HG03460 (cell line): ENCODE data around the gene C10orf120.

Source experiments
- ATAC-seq: cut with Tn5 transposase; IDR thresholded peaks from one replicate; pipeline ENCODE4 v1.9.1; 2021; ENCODE audit not compliant: unreplicated experiment

Gene C10orf120

DNA sequence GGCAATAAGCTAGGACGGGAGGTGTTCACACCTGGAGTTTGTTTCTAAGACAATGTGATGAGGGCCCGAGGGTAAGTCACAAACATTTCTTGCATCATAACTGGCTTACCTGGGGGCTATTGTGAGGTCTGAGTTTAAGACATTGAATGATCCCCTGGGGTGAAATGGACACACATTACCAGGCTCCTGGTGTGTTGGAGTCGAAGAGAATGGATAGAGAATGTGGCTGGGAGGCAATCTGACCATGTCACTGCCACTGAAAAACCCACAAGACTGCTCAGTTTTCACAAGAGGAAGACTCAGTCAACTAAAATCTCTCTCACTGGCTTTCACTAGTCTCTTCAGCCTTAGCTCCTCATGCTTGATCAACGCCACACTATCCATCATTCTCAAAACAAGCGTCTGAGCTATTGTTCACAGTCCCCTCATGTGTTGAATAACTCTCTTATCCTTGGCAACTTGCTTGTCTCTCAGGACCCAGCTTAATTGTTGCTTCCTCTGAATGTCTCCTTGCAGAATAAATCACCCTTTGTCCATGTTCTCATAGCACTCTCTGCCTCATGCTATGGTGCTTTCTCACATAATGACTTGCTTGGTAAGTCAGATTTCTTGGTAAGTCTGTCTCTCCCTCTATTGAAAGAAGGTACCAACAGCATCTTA, at the start of gene C10orf120:
Gene C10orf120 (minus strand): TSS at position 51 of the 660 bp plus-strand sequence. CDS start 56 bp downstream, outside the sequence.
- ATAC-seq, result no peak

GRCh38 chr10:122748496-122748895, 48.9 kb upstream of the C10orf120 start:
- no peak for ATAC-seq

DNA sequence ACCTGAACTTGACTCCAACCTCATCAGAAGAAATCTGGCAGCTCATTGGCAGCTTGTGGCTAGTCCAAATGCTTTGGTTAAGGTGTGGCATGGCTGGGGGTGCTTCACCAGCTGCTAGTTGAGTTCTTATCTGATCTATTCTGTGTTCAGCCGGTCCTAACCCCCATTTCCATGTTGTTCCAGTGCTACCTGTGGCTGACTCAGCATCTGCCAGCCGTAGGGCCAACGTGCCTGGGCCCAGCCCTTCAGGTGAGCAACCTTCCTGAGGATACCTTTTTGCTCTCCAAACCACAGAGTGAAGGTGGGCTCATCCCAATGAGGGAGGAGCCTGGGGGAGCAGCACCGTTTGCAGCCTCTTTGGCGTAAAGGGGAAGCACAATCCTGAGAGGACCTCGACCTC, 46.8 kb upstream of the C10orf120 start:
- ATAC-seq, result no peak

- no peak for ATAC-seq
Observed at GRCh38 chr10:122744257-122744656, 44.6 kb upstream of the C10orf120 start.

- no peak for ATAC-seq
Observed at GRCh38 chr10:122740640-122741039, 41.0 kb upstream of the C10orf120 start.

GRCh38 chr10:122738031-122738430, 38.4 kb upstream of the C10orf120 start:
- no peak for ATAC-seq

GRCh38 chr10:122733931-122734665, 34.5 kb upstream of the C10orf120 start:
- no peak for ATAC-seq

DNA sequence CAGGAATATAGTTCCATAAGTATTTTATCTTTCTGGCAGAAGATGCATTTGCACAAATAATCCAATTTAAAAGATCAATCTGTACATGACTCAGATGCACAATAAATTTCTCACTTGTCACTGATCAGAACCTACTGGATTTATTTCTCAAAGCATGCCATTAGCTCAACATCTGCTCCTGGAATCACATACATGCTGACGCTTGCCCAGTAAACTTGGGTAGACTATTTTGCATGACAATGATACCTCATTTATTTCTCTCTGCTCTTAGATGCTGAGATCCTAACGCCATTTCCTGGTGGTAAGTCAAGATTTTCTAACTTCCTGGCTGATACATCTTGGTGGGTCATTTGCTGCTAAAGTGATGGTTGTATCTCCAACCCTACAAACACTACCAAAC, 33.8 kb upstream of the C10orf120 start:
- ATAC-seq, result no peak

- no peak for ATAC-seq
Observed at GRCh38 chr10:122730238-122730637, 30.6 kb upstream of the C10orf120 start.

DNA sequence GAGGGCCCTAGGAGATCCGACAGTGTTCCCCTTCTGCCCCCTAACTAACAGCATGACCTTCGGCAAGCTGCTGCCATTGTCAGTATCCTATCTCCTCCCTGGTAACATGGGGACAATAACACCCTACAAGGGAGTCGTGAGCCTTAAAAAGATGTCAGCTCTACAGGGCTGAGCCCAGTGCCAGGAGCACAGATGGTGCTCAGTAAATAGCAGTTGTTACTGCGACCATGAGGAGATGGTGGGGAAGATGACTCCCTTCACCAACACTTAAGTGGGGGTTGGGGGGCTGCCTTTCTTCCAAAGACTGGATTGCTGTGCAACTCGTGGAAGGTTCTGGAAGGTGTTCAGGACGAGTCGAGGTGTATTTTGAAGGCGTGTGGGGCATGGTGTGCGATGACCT, 29.5 kb upstream of the C10orf120 start:
- no peak for ATAC-seq

- no peak for ATAC-seq
Observed at GRCh38 chr10:122727426-122727825, 27.8 kb upstream of the C10orf120 start.

DNA sequence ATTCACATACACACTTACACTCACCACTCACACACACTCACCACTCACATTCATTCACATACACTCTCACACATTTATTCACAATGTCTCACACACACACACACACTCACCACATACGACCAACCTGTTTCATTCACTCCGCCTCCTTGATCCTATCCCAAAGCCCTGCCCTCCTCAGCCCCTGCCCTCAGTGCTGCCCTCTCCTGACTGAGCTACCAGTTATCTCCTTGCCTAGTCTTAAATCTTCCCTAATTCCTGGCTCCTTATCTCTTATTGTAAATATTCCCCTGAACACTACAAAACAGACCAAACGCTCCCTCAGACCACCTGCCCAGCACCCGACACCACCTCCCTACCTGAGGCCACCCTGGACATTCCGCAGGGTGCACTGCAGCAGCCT, 26.1 kb upstream of the C10orf120 start:
- ATAC-seq, result no peak

GRCh38 chr10:122725006-122725405, 25.4 kb upstream of the C10orf120 start:
- ATAC-seq, result no peak

- ATAC-seq, result no peak
Observed at GRCh38 chr10:122721111-122721510, 21.5 kb upstream of the C10orf120 start.

DNA sequence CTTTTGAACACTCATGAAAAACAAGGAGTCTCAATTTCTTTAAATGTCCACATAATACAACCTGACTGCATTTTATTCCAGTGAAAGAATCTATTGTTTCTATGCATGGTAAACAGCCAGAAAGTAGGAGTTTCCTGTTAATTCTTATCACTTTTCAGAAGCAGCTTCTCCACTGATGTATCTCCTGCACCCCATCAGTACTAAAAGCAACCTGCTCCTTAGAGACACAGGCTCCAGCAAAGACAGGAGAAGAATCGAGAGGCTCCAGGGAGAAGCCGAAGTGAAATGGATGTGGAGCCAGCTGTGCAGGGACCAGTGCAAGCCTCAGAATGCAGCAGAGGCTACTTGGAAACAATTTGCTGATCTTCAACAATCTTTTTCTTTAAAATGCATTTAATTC, 16.4 kb upstream of the C10orf120 start:
- ATAC-seq, result no peak

- ATAC-seq, result no peak
Observed at GRCh38 chr10:122715576-122715975, 15.9 kb upstream of the C10orf120 start.

- ATAC-seq, result no peak
Observed at GRCh38 chr10:122713091-122713885, 13.6 kb upstream of the C10orf120 start.

- no peak for ATAC-seq
Observed at GRCh38 chr10:122710576-122710975, 10.9 kb upstream of the C10orf120 start.

GRCh38 chr10:122709971-122710370, 10.3 kb upstream of the C10orf120 start:
- ATAC-seq, result no peak

DNA sequence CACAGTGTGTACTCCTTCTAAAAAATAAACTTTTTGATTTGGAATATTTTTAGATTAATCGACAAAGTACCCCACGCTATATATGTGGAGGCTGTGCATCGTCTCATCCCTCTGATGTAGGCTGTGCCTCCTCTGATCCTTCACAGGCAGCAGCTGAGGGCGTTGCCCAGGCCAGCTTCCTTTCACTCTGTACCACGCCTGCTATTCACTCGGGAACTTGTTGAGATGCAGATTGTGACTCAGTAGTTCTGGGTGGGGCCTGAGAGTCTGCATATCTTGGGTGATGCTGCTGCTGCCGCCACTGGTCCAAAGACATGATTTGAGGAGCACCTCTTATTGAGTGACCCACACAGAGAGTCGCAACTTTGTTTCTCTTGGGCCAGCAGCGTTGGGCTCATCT, 7.9 kb upstream of the C10orf120 start:
- no peak for ATAC-seq

DNA sequence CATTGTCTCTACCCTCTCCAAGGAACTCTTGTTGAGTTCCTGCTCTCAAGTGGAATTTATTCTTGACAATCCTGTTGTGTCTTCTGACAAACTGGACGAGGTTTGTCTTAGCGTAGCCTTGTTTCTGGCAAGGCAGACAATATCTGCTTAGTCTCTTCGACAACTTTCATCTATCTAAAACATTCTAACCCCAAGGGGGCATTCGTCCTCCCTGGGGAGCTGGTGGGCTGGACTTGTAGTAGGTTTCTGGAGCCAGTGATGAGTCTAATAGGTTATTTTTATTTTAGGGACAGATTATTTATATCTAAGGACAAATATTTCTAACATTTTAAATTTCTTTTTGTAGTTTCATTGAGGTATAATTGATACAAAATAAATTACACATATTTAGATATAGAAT, 7.3 kb upstream of the C10orf120 start:
- ATAC-seq, result no peak

DNA sequence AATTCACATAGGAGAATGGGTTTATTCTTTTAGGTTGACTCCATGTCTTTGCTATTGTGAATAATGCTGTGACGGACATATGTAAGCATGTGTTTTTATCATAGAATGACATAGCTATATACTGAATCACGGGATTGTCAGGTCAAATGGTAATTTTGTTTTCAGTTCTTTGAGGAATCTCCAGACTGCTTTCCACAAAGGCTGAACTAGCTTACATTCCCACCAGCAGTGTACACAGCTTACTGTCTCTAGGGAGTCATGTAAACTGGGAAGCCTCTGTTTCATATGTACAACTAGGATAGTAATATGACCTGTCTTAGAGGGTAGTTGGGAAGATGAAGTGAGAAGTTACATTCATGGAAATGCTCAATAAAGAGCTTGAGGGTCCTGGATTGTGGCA, 6.8 kb upstream of the C10orf120 start:
- no peak for ATAC-seq
